NK-92 (cell line): ENCODE measurements around the gene LTBP2.

Experiments
- DNase-seq: peaks from one replicate; lab custom pipeline; 2025; ENCODE audit not compliant: unreplicated experiment; lab: John Stamatoyannopoulos, UW

LTBP2 gene

GRCh38 chr14:74573421-74574089 lies 38.5 kb downstream of the LTBP2 start:
- DNase-seq = no peak

- no peak for DNase-seq
Observed at GRCh38 chr14:74572726-74573301, 39.2 kb downstream of the LTBP2 start.

GRCh38 chr14:74571901-74572725 lies 39.9 kb downstream of the LTBP2 start:
- DNase-seq = no peak

DNA sequence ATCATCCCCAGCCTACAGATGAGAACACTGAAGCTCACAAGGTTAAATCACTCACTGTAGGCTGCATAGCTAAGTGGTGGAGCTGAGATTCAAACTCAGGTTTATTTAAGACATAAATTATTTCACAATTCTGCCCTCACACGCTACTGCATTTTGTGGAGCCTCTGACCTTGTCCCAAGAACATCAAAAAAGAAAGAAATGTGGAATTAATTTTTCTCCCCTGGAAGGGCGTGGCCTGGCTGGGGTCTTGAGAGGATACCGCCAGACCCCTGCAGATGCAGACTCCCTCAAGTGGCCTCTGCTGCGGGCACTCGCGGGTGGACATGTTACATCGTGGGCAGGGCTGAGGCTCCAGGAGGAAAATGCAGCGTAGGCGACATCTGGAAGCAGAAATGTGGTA lies 40.6 kb downstream of the LTBP2 start:
- no peak for DNase-seq

DNA sequence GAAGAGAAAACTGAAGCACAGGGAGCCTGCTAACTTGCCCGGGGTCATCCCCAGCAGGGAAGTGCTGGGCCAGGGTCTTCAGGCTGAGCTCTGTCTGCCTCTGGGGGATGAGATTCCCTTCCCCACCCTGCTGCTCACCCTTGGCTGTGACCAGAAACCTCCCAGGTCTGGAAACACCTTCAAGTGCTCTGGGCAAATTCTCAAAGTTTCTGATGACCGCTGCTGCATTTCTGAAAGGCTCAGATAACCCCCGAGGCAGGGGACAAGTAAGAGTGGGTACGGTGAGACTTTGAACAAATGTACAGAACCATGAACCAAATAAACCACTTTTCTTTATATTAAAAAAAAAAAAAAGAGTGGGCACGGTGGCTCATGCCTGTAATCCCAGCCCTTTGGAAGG lies 41.3 kb downstream of the LTBP2 start:
- no peak for DNase-seq

DNA sequence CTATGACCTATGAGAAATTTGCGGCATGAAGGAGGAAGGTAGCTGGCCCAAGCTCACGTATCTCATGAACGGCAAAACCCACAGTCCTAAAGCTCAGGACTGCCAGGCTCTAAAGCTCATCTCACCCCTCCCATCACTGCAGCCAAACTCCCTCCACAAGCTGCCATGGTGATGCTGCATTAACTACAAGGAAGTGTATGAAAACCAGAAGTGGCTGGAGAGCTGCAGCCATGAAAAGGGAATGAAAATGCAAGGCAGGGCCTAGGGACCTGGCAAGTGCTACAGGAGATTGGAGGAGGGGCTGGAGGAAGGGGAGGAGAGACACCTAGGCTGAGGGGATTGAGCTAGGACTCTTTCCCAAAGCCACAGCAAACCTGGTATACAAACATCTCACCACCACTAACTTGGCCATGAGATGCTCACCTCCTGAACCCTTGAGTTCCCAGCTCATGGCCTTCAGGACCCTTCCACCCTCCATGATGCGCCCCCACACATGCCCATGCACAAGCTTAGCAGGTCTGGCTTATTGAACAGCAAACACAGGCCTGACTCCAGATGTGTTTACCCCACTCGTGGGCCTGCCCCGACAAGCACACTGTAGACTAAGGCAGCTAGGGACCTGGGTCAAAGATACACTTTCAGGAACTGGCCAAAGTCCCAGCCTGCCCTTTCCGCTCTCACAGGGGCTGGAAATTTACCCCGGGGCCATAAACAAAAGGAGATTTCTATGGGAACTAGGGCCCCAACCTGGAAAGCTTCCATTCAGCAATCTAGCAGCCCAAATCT lies 42.0 kb downstream of the LTBP2 start:
- no peak for DNase-seq

GRCh38 chr14:74569387-74569786 lies 42.6 kb downstream of the LTBP2 start:
- DNase-seq = no peak

DNA sequence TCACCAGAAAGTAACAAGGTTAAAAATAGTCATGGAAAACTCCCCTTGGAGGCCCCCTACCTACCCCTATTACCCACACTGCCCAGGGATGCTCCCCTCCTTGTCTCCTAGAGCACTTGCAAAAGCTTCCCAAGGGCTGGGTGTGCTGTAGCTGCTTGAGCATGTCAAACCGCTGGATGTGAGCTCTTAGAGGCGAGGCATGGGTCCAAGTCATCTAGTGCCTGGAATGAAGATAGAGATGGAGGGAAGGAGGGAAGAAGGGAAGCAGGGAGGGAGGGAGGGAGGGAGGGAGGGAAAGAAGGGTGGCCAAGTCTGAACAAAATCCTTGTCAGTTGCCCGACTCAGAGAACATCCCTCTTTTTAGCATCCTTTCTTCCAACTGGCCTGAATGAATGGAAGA lies 43.1 kb downstream of the LTBP2 start:
- DNase-seq = no peak

DNA sequence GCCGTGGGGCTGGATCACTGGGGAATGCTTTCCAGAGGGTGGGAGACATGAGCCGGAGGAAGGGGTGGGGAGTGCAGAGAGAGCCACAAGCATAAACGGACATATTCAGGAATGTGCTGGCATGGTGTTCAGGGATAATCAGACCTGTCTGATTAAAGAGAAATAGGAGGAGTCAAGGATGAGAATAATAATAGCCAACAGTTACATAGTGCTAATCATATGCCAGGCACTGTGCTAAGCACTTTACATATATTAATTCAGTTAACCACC lies 43.7 kb downstream of the LTBP2 start:
- DNase-seq = no peak

DNA sequence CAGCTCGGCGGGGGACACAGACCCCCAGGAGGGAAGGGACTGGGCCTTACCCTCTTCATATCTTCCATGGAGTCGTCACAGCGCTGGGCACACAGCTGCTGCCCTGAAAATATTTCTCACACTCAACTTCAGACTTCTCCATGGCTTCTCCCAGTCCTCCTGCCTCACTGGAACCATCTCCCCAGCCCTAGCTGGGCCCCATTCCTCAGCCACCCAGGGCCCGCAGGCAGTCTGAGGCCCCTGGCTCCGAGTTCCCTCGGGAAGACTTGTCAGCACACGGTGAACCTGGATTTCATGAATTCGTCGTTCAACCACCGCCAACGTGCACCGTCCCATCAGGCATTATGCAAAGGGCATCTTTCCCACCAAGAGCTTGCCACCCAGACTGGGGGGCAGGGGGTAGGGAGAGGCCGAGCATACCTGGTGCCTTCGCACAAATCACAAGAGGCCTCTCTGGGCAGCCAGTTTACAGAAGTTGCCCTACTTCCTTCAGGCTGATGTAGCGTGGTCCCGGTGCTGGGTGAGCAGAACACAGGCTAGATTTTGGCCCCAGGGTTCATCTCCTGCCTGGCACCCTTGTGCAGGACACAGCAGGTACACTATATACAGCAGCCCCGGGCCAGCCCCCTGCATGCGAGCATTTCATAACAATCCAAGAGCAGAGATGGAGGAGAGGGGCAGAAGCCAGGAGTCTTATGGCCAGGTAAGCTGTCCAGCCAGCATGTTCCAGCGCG lies 44.2 kb downstream of the LTBP2 start:
- DNase-seq = no peak

- DNase-seq = no peak
Observed at GRCh38 chr14:74567219-74567618, 44.8 kb downstream of the LTBP2 start.

DNA sequence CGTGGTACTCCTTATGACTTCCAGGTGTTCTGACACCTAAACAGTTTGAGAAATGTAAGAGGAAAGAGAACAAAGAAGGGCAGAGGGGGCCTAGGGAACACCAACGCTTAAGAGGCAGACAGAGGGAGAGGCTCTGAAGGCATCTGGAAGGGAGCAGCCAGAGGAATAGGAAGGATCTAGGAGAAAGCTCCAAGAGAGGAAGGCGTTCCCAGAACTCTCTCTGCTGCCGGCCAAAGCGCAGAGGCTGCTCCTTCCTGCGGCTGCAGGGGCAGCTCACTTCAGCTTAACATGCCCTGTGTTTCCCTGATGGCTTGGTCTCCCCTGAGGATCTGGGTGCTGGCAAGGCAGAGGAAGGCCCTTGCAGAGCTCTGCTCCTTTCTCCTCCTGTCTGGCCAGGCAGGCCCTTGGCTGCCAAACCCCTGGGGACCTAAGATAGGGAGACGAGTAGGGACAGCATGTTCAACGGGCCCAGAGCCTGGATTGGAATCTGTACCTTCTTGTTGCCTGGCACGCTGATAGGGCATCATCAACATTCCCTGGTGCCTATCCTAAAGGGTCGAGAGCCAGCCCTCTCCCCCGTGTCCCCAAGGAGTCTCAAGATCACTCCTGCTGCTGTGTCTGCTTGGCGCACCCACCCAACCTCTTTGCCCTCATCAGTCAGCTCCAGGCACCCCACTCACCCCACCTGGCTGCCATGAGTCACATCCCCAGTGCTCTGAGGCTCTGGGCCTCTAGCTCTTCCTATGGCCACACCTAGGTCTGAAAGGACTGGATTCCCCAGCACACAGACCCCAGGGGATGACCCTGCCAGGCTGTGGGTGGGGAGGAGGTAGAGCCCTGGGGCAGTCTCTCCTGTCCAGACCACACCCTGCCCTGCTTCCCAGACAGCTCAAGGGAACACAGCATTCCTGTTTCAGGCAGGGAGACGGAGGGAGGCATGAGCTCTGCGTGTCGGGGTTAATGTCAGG lies 45.6 kb downstream of the LTBP2 start:
- DNase-seq = no peak

DNA sequence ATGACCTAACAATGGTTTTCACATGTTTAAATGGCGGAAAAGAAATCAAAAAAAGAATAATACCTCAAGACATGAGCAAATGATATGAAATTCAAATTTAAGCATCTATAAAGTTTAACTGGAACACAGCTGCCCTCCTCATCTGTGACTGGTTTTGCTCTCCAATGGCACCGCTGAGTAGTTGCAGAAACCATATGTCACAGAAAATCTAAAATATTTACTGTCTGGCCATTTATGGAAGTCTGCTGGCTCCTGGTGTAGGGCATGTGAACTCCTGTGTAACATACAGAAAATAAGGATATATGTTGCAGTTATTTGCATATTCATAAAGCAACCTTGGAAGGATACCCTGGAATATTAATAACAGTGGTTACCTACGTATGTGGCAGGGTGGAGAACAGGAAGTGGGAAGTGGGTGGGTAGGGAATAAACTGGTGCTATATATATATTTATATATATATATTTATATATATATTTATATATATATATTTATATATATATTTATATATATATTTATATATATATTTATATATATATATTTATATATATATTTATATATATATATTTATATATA lies 48.4 kb downstream of the LTBP2 start:
- DNase-seq = no peak

- DNase-seq = no peak
Observed at GRCh38 chr14:74563233-74563585, 48.8 kb downstream of the LTBP2 start.

DNA sequence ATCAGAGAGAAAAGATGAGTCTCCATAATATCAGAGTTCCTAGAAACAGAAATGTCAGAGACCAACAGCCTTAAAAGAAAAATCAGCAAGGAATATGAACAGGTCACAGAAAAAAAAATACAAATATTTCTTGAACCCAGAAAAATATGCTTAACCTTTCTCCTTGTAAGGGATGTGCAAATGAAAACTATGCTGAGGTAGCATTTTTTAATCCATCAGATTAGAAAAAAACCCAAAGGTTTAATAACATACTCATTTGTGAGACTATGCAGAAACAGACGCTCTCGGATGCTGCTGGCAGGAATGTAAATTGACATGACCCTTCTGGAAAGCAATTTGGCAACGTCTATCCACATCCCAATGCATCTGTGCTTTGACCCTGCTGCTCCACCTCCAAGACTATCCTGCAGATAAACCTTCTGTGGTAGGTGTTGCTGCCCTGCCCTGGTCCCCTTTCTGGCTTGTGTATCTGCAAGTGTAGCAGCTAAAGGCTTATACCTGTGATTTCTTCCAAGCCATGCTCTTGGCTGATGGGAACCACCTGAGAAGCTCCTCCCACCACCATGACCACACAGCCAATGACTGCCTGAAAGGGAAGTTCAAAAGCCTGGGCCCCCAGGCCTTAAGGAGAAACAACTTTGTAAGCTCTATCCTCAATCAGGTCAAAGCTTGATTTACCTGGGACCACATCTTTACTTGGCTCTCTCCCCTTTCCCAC lies 49.4 kb downstream of the LTBP2 start:
- DNase-seq = no peak

- no peak for DNase-seq
Observed at GRCh38 chr14:74558655-74559054, 53.4 kb downstream of the LTBP2 start.

GRCh38 chr14:74557691-74558090 lies 54.3 kb downstream of the LTBP2 start:
- DNase-seq = no peak

DNA sequence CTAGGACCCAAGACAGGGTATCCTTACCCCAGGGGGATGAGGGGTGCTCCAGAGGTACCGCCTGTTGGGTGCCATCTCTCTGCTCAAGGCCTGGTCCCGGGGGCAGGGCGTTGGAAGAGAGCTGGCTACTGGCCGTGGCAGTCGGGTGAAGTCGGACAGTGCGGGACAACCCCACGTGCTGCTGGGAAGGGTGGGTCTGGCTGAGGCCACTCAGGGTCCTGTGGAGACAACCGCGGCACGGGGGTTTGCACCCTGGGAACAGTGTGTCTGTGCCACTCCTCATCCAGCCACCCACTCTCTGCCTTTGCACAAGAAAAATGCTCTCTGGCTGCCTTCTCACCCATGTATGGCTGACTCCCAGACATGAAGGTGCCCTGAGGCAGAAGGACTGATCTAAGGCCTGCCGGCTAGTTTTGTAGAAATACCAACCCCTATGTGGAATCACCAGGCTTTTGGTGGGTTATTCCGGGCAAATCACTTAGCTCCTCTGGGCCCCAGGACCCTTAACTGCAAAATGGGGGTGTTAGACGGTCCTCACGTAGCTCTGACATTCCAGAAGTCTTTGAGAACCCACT lies 56.5 kb downstream of the LTBP2 start:
- DNase-seq = no peak
